ENCODE data around the gene FIBP. TPM values are rescaled to one million over a fixed set of nuclear protein-coding genes. Genes with fewer than 3 reads are reported as not detected.
"Not testable (repeated sequence)": the region's sequence is repeated elsewhere in the genome, so short reads cannot be mapped to it uniquely, and the experiment has no call there.

FIBP gene
- polyA plus RNA-seq, 3 donors from 2014 or later: 120 to 145 (median 141) TPM

- H3K36me3 Mint-ChIP-seq, H3K9me3 Mint-ChIP-seq, DNase-seq: not testable (repeated sequence)
- Mint-ChIP-seq H3K27ac (peak overlapping the region; percentile 62 to 95 (median 93)), H3K4me3 (peak overlapping the region; percentile 82 to 87 (median 84)), H3K4me1 (peaks cover 70 to 76% of the 10 kb centered on the region in 2 donors), H3K27me3 (ENCODE audit: low read depth in 3 of 3) (peaks cover 7 to 21% (median 10%) of the 10 kb centered on the region in 3 donors)
These were observed 3.9 kb upstream of the FIBP start for GRCh38 chr11:65892137-65892540.

GRCh38 chr11:65891219-65892136 lies 3.2 kb upstream of the FIBP start:
- peak in 2 of 3 donors; percentile 23 to 32 for DNase-seq
- peaks cover 0 to 2% (median 0%) of the 10 kb centered on the region in 3 donors for H3K36me3 Mint-ChIP-seq
- peaks cover 7 to 21% (median 10%) of the 10 kb centered on the region in 3 donors for H3K27me3 Mint-ChIP-seq (ENCODE audit: low read depth in 3 of 3)
- peak overlapping the region; percentile 62 to 95 (median 93) for H3K27ac Mint-ChIP-seq
- peak overlapping the region; percentile 83 to 87 (median 84) for H3K4me3 Mint-ChIP-seq
- no peaks in the 10 kb centered on the region for H3K9me3 Mint-ChIP-seq
- H3K4me1 Mint-ChIP-seq: peaks cover 75 to 83% of the 10 kb centered on the region in 2 donors

GRCh38 chr11:65890324-65891218 lies 2.3 kb upstream of the FIBP start, which contains the start of gene CCDC85B:
Gene CCDC85B (plus strand): TSS chr11:65890673. CDS start chr11:65890784, 111 bp downstream.
- Mint-ChIP-seq H3K4me1 (peaks cover 74 to 80% of the 10 kb centered on the region in 2 donors), H3K36me3 (peaks cover 0 to 4% (median 0%) of the 10 kb centered on the region in 3 donors), H3K27ac (peak within 1 kb of the TSS; percentile 94 to 99 (median 98)), H3K27me3 (ENCODE audit: low read depth in 3 of 3) (peaks cover 7 to 19% (median 10%) of the 10 kb centered on the region in 3 donors), H3K9me3 (no peaks in the 10 kb centered on the region), H3K4me3 (peak within 1 kb of the TSS; percentile 84 to 94 (median 92))
- peak; percentile 98 to 99 (median 98) for DNase-seq

GRCh38 chr11:65887723-65888162 lies 528 bp downstream of the FIBP start:
- Mint-ChIP-seq H3K27me3 (ENCODE audit: low read depth in 3 of 3) (peaks cover 7 to 17% (median 15%) of the 10 kb centered on the region in 3 donors), H3K9me3 (no peaks in the 10 kb centered on the region), H3K4me3 (peak overlapping the region; percentile 84 to 94 (median 92)), H3K4me1 (peaks cover 68 to 76% of the 10 kb centered on the region in 2 donors), H3K36me3 (peaks cover 0 to 14% (median 0%) of the 10 kb centered on the region in 3 donors), H3K27ac (peak overlapping the region; percentile 94 to 99 (median 98))
- no peak for DNase-seq

- peaks cover 0 to 18% (median 0%) of the 10 kb centered on the region in 3 donors for H3K36me3 Mint-ChIP-seq
- H3K4me1 Mint-ChIP-seq: peaks cover 67 to 75% of the 10 kb centered on the region in 2 donors
- peaks cover 7 to 17% (median 15%) of the 10 kb centered on the region in 3 donors for H3K27me3 Mint-ChIP-seq (ENCODE audit: low read depth in 3 of 3)
- no peaks in the 10 kb centered on the region for H3K9me3 Mint-ChIP-seq
- no peak for DNase-seq
- H3K27ac Mint-ChIP-seq: peak overlapping the region; percentile 29 to 99 (median 98)
- H3K4me3 Mint-ChIP-seq: peak overlapping the region; percentile 84 to 94 (median 92)
These were observed 1.2 kb downstream of the FIBP start for GRCh38 chr11:65886826-65887722.

GRCh38 chr11:65885808-65886536 lies 2.3 kb downstream of the FIBP start:
- no peak for DNase-seq
- H3K27ac Mint-ChIP-seq: peak overlapping the region in 2 of 6 donors; percentile 29 to 84
- H3K9me3 Mint-ChIP-seq: no peaks in the 10 kb centered on the region
- peak overlapping the region in 3 of 5 donors; percentile 71 to 92 (median 84) for H3K4me3 Mint-ChIP-seq
- H3K4me1 Mint-ChIP-seq: peaks cover 71 to 79% of the 10 kb centered on the region in 2 donors
- peaks cover 7 to 18% (median 16%) of the 10 kb centered on the region in 3 donors for H3K27me3 Mint-ChIP-seq (ENCODE audit: low read depth in 3 of 3)
- peaks cover 0 to 18% (median 0%) of the 10 kb centered on the region in 3 donors for H3K36me3 Mint-ChIP-seq

- Mint-ChIP-seq H3K36me3 (peaks cover 0 to 18% (median 0%) of the 10 kb centered on the region in 3 donors), H3K9me3 (no peaks in the 10 kb centered on the region), H3K27me3 (ENCODE audit: low read depth in 3 of 3) (peaks cover 7 to 19% (median 16%) of the 10 kb centered on the region in 3 donors), H3K27ac (peak overlapping the region in 3 of 6 donors; percentile 23 to 53 (median 50)), H3K4me1 (peaks cover 77 to 84% of the 10 kb centered on the region in 2 donors), H3K4me3 (no peak overlapping the region)
- no peak for DNase-seq
These were observed 3.0 kb downstream of the FIBP start for GRCh38 chr11:65885231-65885630.

- Mint-ChIP-seq H3K4me3 (peak overlapping the region in 4 of 5 donors; percentile 15 to 52 (median 44)), H3K36me3 (peaks cover 0 to 18% (median 0%) of the 10 kb centered on the region in 3 donors), H3K27me3 (ENCODE audit: low read depth in 3 of 3) (peaks cover 7 to 16% (median 14%) of the 10 kb centered on the region in 3 donors), H3K9me3 (no peaks in the 10 kb centered on the region), H3K4me1 (peaks cover 77 to 84% of the 10 kb centered on the region in 2 donors), H3K27ac (peak overlapping the region; percentile 15 to 91 (median 89))
- peak; percentile 80 to 84 (median 83) for DNase-seq
These were observed 3.6 kb downstream of the FIBP start for GRCh38 chr11:65884716-65885092.

- H3K27ac Mint-ChIP-seq: peak overlapping the region; percentile 23 to 94 (median 89)
- H3K4me3 Mint-ChIP-seq: peak overlapping the region in 2 of 5 donors; percentile 40 to 52
- H3K36me3 Mint-ChIP-seq: peaks cover 0 to 18% (median 0%) of the 10 kb centered on the region in 3 donors
- no peaks in the 10 kb centered on the region for H3K9me3 Mint-ChIP-seq
- peaks cover 77 to 84% of the 10 kb centered on the region in 2 donors for H3K4me1 Mint-ChIP-seq
- peaks cover 7 to 16% (median 13%) of the 10 kb centered on the region in 3 donors for H3K27me3 Mint-ChIP-seq (ENCODE audit: low read depth in 3 of 3)
- no peak for DNase-seq
These were observed 4.2 kb downstream of the FIBP start for GRCh38 chr11:65883786-65884715.

GRCh38 chr11:65883058-65883761 lies 5.1 kb downstream of the FIBP start:
- DNase-seq: no peak
- peak overlapping the region in 1 of 5 donors; percentile 36 for H3K4me3 Mint-ChIP-seq
- peaks cover 78 to 84% of the 10 kb centered on the region in 2 donors for H3K4me1 Mint-ChIP-seq
- H3K27ac Mint-ChIP-seq: peak overlapping the region in 5 of 6 donors; percentile 23 to 94 (median 87)
- no peaks in the 10 kb centered on the region for H3K9me3 Mint-ChIP-seq
- H3K27me3 Mint-ChIP-seq (ENCODE audit: low read depth in 3 of 3): peaks cover 0 to 11% (median 8%) of the 10 kb centered on the region in 3 donors
- peaks cover 0 to 18% (median 0%) of the 10 kb centered on the region in 3 donors for H3K36me3 Mint-ChIP-seq
